HepG2 (cell line): ENCODE data around the gene LYPD6B. TPM values are rescaled to one million over a fixed set of nuclear protein-coding genes. Genes with fewer than 3 reads are reported as not detected.

Experiments
- ATAC-seq: fragments of 200-7000 bp; cut with Tn5 transposase; 3 replicates; pipeline ENCODE4 v1.9.1; 2020; ENCODE audit warnings: mild to moderate bottlenecking, moderate library complexity
- BruUV-seq: library from RNA; stranded (reverse); fragments of 400-500 nt; replicated peaks from 2 replicates; lab custom pipeline; 2021; lab: Mats Ljungman, UMichigan
- CTCF ChIA-PET: fragments of 300-600 bp; formaldehyde crosslinking; extraction: SDS; loops from one replicate; lab custom pipeline; 2021; ENCODE audit warnings: low total read pairs, inconsistent platforms, low intra/inter-chr PET ratio; lab: Yijun Ruan, JAX
- POLR2A ChIA-PET: fragments of 350-600 bp; sonication (Branson Sonifier 250); formaldehyde crosslinking; loops from one replicate; lab custom pipeline; 2020; ENCODE audit warnings: antibody characterized with exemption, inconsistent platforms; lab: Yijun Ruan, JAX
- DNase-seq: peaks from one replicate; pipeline ENCODE4 v3.0.0-alpha.2; 2015; ENCODE audit warnings: low spot score
- FAIRE-seq: peaks from 3 replicates; lab custom pipeline; 2011; peaks lifted over from hg19 to GRCh38; lab: Jason Lieb, UNC
- H2AFZ ChIP-seq: one replicate; pipeline ENCODE4 v1.6.1; 2011; ENCODE audit warnings: low read length, inconsistent platforms
- H3K27ac ChIP-seq: fragments of 300-600 bp; 3 replicates; pipeline ENCODE4 v1.8.0; 2011; ENCODE audit warnings: mixed run types, mild to moderate bottlenecking, mixed read lengths, low read length, inconsistent platforms; ENCODE audit not compliant: insufficient read depth; ENCODE audit errors: extremely low read length
- H3K27me3 ChIP-seq, 2 experiments: fragments of 200-600 bp in 1 of 2; 2 replicates in 1 of 2; 3 replicates in 1 of 2; pipeline versions ENCODE4 v1.6.0 to v1.8.0; 2011; ENCODE audit warnings: low read length in 2 of 2, mild to moderate bottlenecking in 2 of 2, moderate library complexity in 2 of 2, inconsistent platforms in 1 of 2; ENCODE audit not compliant: insufficient read depth in 2 of 2, control insufficient read depth in 1 of 2
- H3K36me3 ChIP-seq, 2 experiments: fragments of 200-600 bp in 1 of 2; replicated peaks in 1 of 2; 2 replicates in 1 of 2; 3 replicates in 1 of 2; pipeline versions ENCODE4 v1.5.1 to v1.8.0; 2011; ENCODE audit warnings: low read length in 2 of 2, inconsistent platforms in 1 of 2; ENCODE audit not compliant: insufficient read depth in 2 of 2, control insufficient read depth in 1 of 2
- H3K4me1 ChIP-seq: 2 replicates; pipeline ENCODE4 v1.5.1; 2012; ENCODE audit warnings: low read length, inconsistent platforms; ENCODE audit not compliant: insufficient read depth
- H3K4me2 ChIP-seq: 2 replicates; pipeline ENCODE4 v1.6.0; 2011; ENCODE audit warnings: low read depth, low read length, inconsistent platforms
- H3K4me3 ChIP-seq, 3 experiments: fragments of 200-600 bp in 1 of 3; sonication (generic), shearing (Covaris generic) in 1 of 3; replicated peaks in 1 of 3; 2 replicates each; pipeline ENCODE4 v1.5.1; 2011 to 2016; ENCODE audit warnings: low read length in 3 of 3, inconsistent platforms in 2 of 3, low read depth in 2 of 3, mild to moderate bottlenecking in 2 of 3, control low read depth in 1 of 3, mixed read lengths in 1 of 3; ENCODE audit not compliant: insufficient read depth in 1 of 3
- H3K79me2 ChIP-seq: one replicate; pipeline ENCODE4 v1.6.1; 2011; ENCODE audit warnings: low read length, inconsistent platforms; ENCODE audit not compliant: insufficient read depth
- H3K9ac ChIP-seq: 2 replicates; pipeline ENCODE4 v1.6.0; 2011; ENCODE audit warnings: mild to moderate bottlenecking, low read depth, low read length, inconsistent platforms; ENCODE audit not compliant: insufficient read depth
- H3K9me3 ChIP-seq: 2 replicates; pipeline ENCODE4 v1.5.1; 2012; ENCODE audit warnings: mild to moderate bottlenecking, low read length
- H4K20me1 ChIP-seq: 2 replicates; pipeline ENCODE4 v1.6.0; 2011; ENCODE audit warnings: inconsistent platforms, mild to moderate bottlenecking, low read length, moderate library complexity; ENCODE audit not compliant: insufficient read depth
- CBX5 ChIP-seq: sonication (generic); formaldehyde crosslinking; IDR thresholded peaks from 2 replicates; pipeline ENCODE4 v1.4.0; 2020; ENCODE audit warnings: missing genetic modification reagents, borderline replicate concordance
- DBP ChIP-seq: sonication (generic); formaldehyde crosslinking; IDR thresholded peaks from 2 replicates; pipeline ENCODE4 v1.4.0; 2020; ENCODE audit warnings: missing genetic modification reagents; ENCODE audit errors: not compliant biosample characterization
- EP300 ChIP-seq, 3 experiments: sonication (generic) in 1 of 3; formaldehyde crosslinking in 1 of 3; IDR thresholded peaks; 2 replicates each; pipeline versions ENCODE4 v1.5.1 to v1.6.1; 2011 to 2020; ENCODE audit warnings: low read depth in 2 of 3, low read length in 2 of 3, borderline replicate concordance in 1 of 3, improper control_type of control experiment in 1 of 3, mild to moderate bottlenecking in 1 of 3, missing genetic modification reagents in 1 of 3, moderate library complexity in 1 of 3
- ETV5 ChIP-seq: IDR thresholded peaks from 2 replicates; pipeline ENCODE4 v1.6.1; 2018; ENCODE audit warnings: missing biosample characterization, missing genetic modification reagents, inconsistent platforms, borderline replicate concordance
- FOSL2 ChIP-seq: sonication (generic); formaldehyde crosslinking; IDR thresholded peaks from 2 replicates; pipeline ENCODE4 v1.4.0; 2020; ENCODE audit warnings: missing genetic modification reagents
- GZF1 ChIP-seq: sonication (generic); formaldehyde crosslinking; IDR thresholded peaks from 2 replicates; pipeline ENCODE4 v1.5.1; 2020; ENCODE audit warnings: mild to moderate bottlenecking, missing genetic modification reagents
- HNF4A ChIP-seq: sonication (generic); formaldehyde crosslinking; IDR thresholded peaks from 2 replicates; pipeline ENCODE4 v1.4.0; 2020; ENCODE audit warnings: missing genetic modification reagents
- MATR3 ChIP-seq: sonication (generic); formaldehyde crosslinking; IDR thresholded peaks from 2 replicates; pipeline ENCODE4 v1.4.0; 2020; ENCODE audit warnings: missing genetic modification reagents
- MTA1 ChIP-seq: sonication (generic); formaldehyde crosslinking; IDR thresholded peaks from 2 replicates; pipeline ENCODE4 v1.4.0; 2020; ENCODE audit warnings: missing genetic modification reagents, mild to moderate bottlenecking, borderline replicate concordance
- RNF219 ChIP-seq: sonication (generic); formaldehyde crosslinking; IDR thresholded peaks from 2 replicates; pipeline ENCODE4 v1.5.0; 2020; ENCODE audit warnings: mild to moderate bottlenecking, missing genetic modification reagents
- TFDP1 ChIP-seq: IDR thresholded peaks from 2 replicates; pipeline ENCODE4 v1.6.1; 2016; ENCODE audit warnings: missing compliant biosample characterization, missing genetic modification reagents, borderline replicate concordance
- ZNF160 ChIP-seq: sonication (generic); formaldehyde crosslinking; IDR thresholded peaks from 2 replicates; pipeline ENCODE4 v1.8.0; 2022; ENCODE audit warnings: mild to moderate bottlenecking, inconsistent platforms, missing genetic modification reagents
- ZNF180 ChIP-seq: sonication (generic); formaldehyde crosslinking; IDR thresholded peaks from 2 replicates; pipeline ENCODE4 v1.4.0; 2020; ENCODE audit warnings: low read depth, missing genetic modification reagents, borderline replicate concordance
- ZNF33B ChIP-seq: sonication (generic); formaldehyde crosslinking; IDR thresholded peaks from 2 replicates; pipeline ENCODE4 v1.5.1; 2020; ENCODE audit warnings: mild to moderate bottlenecking, missing genetic modification reagents
- WGBS: methylation state at CpG from one replicate; pipeline ENCODE4 v1.1.6; 2017; ENCODE audit warnings: low lambda C conversion rate; 5-methylcytosine and 5-hydroxymethylcytosine counted together
- in situ Hi-C: cut with HindIII; loops from 2 replicates; pipeline ENCODE4 v1.10.0; 2017; ENCODE audit warnings: low pct_unique_long_range_greater_than_20kb; ENCODE audit not compliant: extremely low pct_ligation_motif_present
- intact Hi-C: fragments of 100-400 bp; cut with micrococcal nuclease; formaldehyde crosslinking; loops from one replicate; pipeline ENCODE4 v1.10.0; 2022; ENCODE audit not compliant: unreplicated experiment
- polyA plus RNA-seq, 8 experiments: library from polyadenylated mRNA; depleted of rRNA in 3 of 8; stranded (reverse) in 7 of 8; unstranded in 1 of 8; fragments of >200 nt; fragmentation: Illumina TruSeq in 4 of 8; extraction: Trizol in 4 of 8; gene quantifications; 2 replicates each; pipeline versions ENCODE4 v1.2.1 to v1.2.3, GENCODE V29; 2011 to 2016; ENCODE audit warnings: low read depth in 4 of 8, missing spikeins in 1 of 8, mixed read lengths in 1 of 8; ENCODE audit not compliant: insufficient read depth in 1 of 8
- total RNA-seq, 5 experiments: library from RNA; depleted of rRNA; stranded (reverse); fragments of >200 nt; fragmentation: Illumina TruSeq; extraction: Trizol; gene quantifications; 2 replicates each; pipeline ENCODE4 v1.2.3, GENCODE V29; 2016; ENCODE audit warnings: low read depth in 1 of 5

The LYPD6B gene
- total and polyA plus RNA-seq, 2 of the 13 experiments (the other 11 are each of a cell fraction or from before 2014, with no cell fraction given): not detected

- ATAC-seq (no peak), DNase-seq (no peak), FAIRE-seq (no peak)
- Histone ChIP-seq H3K4me3 (no peak overlapping the region), H3K4me1 (no peaks in the 10 kb centered on the region), H3K9me3 (no peaks in the 10 kb centered on the region), H3K36me3 (no peaks in the 10 kb centered on the region), H2AFZ (no peak overlapping the region)
- in situ Hi-C loops: no loop called here
- POLR2A ChIA-PET: no interaction called here
- no peak for TF ChIP-seq GZF1
- no peak for TF ChIP-seq ZNF160 (CRISPR knock-in tag)
- no peak for TF ChIP-seq MATR3 (CRISPR knock-in tag)
- TF ChIP-seq RNF219 (CRISPR knock-in tag): no peak
- TF ChIP-seq, all 625 proteins: peak for 0
- Histone ChIP-seq H3K4me2 (no peak overlapping the region), H3K27me3 (peaks cover 0 to 2% of the 10 kb centered on the region in 2 experiments; a peak in 1 of 5 replicates), H3K9ac (no peak overlapping the region), H3K27ac (no peak overlapping the region), H4K20me1 (no peaks in the 10 kb centered on the region), H3K79me2 (no peaks in the 10 kb centered on the region)
- no TSS peak for BruUV-seq
- CTCF ChIA-PET: no interaction called here
- intact Hi-C loops: no loop called here
- 20% methylated on average over 4 of the region's 4 CpGs for WGBS
Measured at GRCh38 chr2:149204686-149205085, 166.2 kb downstream of the LYPD6B start.

GRCh38 chr2:149205143-149205542 lies 166.6 kb downstream of the LYPD6B start:
- CTCF ChIA-PET: no interaction called here
- Histone ChIP-seq H3K4me3 (no peak overlapping the region), H3K27me3 (peaks cover 0 to 2% of the 10 kb centered on the region in 2 experiments; a peak in 1 of 5 replicates), H3K4me2 (no peak overlapping the region), H3K36me3 (no peaks in the 10 kb centered on the region), H2AFZ (no peak overlapping the region), H3K9me3 (no peaks in the 10 kb centered on the region), H3K4me1 (no peaks in the 10 kb centered on the region), H4K20me1 (no peaks in the 10 kb centered on the region), H3K79me2 (no peaks in the 10 kb centered on the region), H3K27ac (no peak overlapping the region), H3K9ac (no peak overlapping the region)
- intact Hi-C loops (no loop called here), in situ Hi-C loops (no loop called here)
- POLR2A ChIA-PET: no interaction called here
- peak; percentile 5 for DNase-seq
- no TSS peak for BruUV-seq
- 13% methylated on average over 8 of the region's 8 CpGs for WGBS
- FAIRE-seq: no peak
- ATAC-seq: no peak
- TF ChIP-seq ZNF33B (CRISPR knock-in tag) (no peak), FOSL2 (CRISPR knock-in tag) (no peak), MTA1 (CRISPR knock-in tag) (no peak), HNF4A (CRISPR knock-in tag) (no peak), ETV5 (CRISPR knock-in tag) (no peak), CBX5 (CRISPR knock-in tag) (no peak), ZNF180 (CRISPR knock-in tag) (no peak), DBP (CRISPR knock-in tag) (no peak), TFDP1 (no peak), EP300 (IDR thresholded peaks at IDR 0.05; ENCODE audit: low read depth in 2 of 2, low read length in 2 of 2) (no peak), EP300 (CRISPR knock-in tag; IDR thresholded peaks at IDR 0.05; ENCODE audit: borderline replicate concordance) (no peak)
